Fibroblast of pulmonary artery (primary cell): ENCODE measurements around the gene EPN2.

Experiments
- DNase-seq: peaks from one replicate; pipeline ENCODE4 v3.0.0-alpha.2; 2010; ENCODE audit warnings: low read depth
- H3K4me3 ChIP-seq: replicated peaks from 2 replicates; pipeline ENCODE4 v1.5.1; 2011; ENCODE audit warnings: low read depth, mild to moderate bottlenecking, control low read depth, low read length, moderate library complexity
- CTCF ChIP-seq: IDR thresholded peaks from 2 replicates; pipeline ENCODE4 v1.5.1; 2011; ENCODE audit warnings: mild to moderate bottlenecking, control low read depth, low read length, inconsistent platforms; ENCODE audit errors: missing control alignments

Gene EPN2

GRCh38 chr17:19311421-19312215, 74.5 kb downstream of the EPN2 start:
- no peak overlapping the region for H3K4me3 ChIP-seq
- peak; percentile 77 for DNase-seq
- no peak for TF ChIP-seq CTCF

GRCh38 chr17:19312406-19312805, 75.2 kb downstream of the EPN2 start:
- DNase-seq, result no peak

GRCh38 chr17:19313066-19313745, 76.0 kb downstream of the EPN2 start:
- H3K4me3 ChIP-seq, result no peak overlapping the region
- no peak for TF ChIP-seq CTCF
- no peak for DNase-seq

More at GRCh38 chr17:19312406-19312805, 75.2 kb downstream of the EPN2 start:
- no peak overlapping the region for H3K4me3 ChIP-seq
- no peak for TF ChIP-seq CTCF

GRCh38 chr17:19313746-19314651, 76.8 kb downstream of the EPN2 start:
- H3K4me3 ChIP-seq, result no peak overlapping the region
- TF ChIP-seq CTCF, result no peak
- peak; percentile 34 for DNase-seq

GRCh38 chr17:19315104-19315503, 77.9 kb downstream of the EPN2 start:
- no peak for DNase-seq
- no peak overlapping the region for H3K4me3 ChIP-seq
- no peak for TF ChIP-seq CTCF

GRCh38 chr17:19316761-19317358, 79.7 kb downstream of the EPN2 start:
- TF ChIP-seq CTCF, result no peak
- DNase-seq, result no peak
- H3K4me3 ChIP-seq, result no peak overlapping the region
